Suprapubic skin (tissue), 4 donors: Measurements from ENCODE around the gene ZBTB48. TPM values are rescaled to one million over a fixed set of nuclear protein-coding genes. Genes with fewer than 3 reads are reported as not detected.

ENCODE experiments used
- DNase-seq, 2 donors: peaks; one replicate each; pipeline ENCODE4 v3.0.0-alpha.2; 2019; ENCODE audit warnings: low spot score in 2 of 2
- H3K27ac ChIP-seq: fragments of 200-600 bp; sonication (generic); one replicate; pipeline ENCODE4 v1.5.1; 2019
- H3K27me3 ChIP-seq: fragments of 200-600 bp; sonication (generic); one replicate; pipeline ENCODE4 v1.5.1; 2019
- H3K36me3 ChIP-seq: fragments of 200-600 bp; sonication (generic); one replicate; pipeline ENCODE4 v1.5.1; 2019
- H3K4me1 ChIP-seq: fragments of 200-600 bp; sonication (generic); one replicate; pipeline ENCODE4 v1.5.1; 2019
- H3K4me3 ChIP-seq: fragments of 200-600 bp; sonication (generic); one replicate; pipeline ENCODE4 v1.5.1; 2019; ENCODE audit warnings: mild to moderate bottlenecking
- H3K9me3 ChIP-seq: fragments of 200-600 bp; sonication (generic); one replicate; pipeline ENCODE4 v1.5.1; 2019
- CTCF ChIP-seq, 2 donors: fragments of 200-600 bp in 1 of 2; fragments of 450-650 bp in 1 of 2; sonication (generic) in 1 of 2; IDR thresholded peaks; one replicate each; pipeline ENCODE4 v1.5.1; 2016 to 2019; ENCODE audit warnings: antibody characterized with exemption in 2 of 2, mild to moderate bottlenecking in 1 of 2, moderate library complexity in 1 of 2
- EP300 ChIP-seq: sonication (generic); formaldehyde crosslinking; IDR thresholded peaks from one replicate; pipeline ENCODE4 v1.6.1; 2017; ENCODE audit warnings: antibody characterized with exemption
- POLR2A ChIP-seq, 2 donors: fragments of 450-650 bp; IDR thresholded peaks; one replicate each; pipeline ENCODE4 v1.6.1; 2017; ENCODE audit warnings: antibody characterized with exemption in 2 of 2, mild to moderate bottlenecking in 2 of 2, moderate library complexity in 2 of 2
- POLR2AphosphoS5 ChIP-seq, 3 donors: sonication (generic); formaldehyde crosslinking; IDR thresholded peaks; one replicate each; pipeline ENCODE4 v1.6.1; 2017; ENCODE audit warnings: antibody characterized with exemption in 3 of 3
- WGBS: methylation state at CpG from one replicate; pipeline ENCODE4 v1.1.5; 2018; 5-methylcytosine and 5-hydroxymethylcytosine counted together
- total RNA-seq, 4 donors: library from RNA; depleted of rRNA; stranded (reverse); fragments of >200 nt; gene quantifications; one replicate each; pipeline ENCODE4 v1.1.0, GENCODE V29; 2016

ZBTB48 gene
- total RNA-seq, 4 donors from 2014 or later, result 17.8 to 26.7 (median 21.6) TPM

DNA sequence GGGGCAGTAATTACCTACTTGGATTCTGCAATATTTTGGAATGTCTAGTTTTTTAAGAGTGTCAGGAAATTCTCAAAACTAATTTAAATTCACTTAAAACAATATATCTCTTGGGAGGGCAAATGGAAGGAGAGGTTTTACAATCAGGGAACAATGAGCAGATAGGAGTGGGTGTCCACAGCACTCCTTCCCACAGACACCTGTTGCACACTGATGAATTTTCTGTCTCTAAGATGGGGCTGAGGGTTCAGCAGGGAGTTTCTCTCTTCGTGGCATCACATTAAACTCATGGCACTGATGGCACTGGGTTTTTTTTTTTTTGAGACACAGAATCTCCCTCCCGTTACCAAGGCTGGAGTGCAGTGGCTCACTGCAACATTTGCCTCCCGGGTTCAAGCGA, 39.3 kb downstream of the ZBTB48 start:
- peaks cover 43% of the 10 kb centered on the region for H3K36me3 ChIP-seq
- no peak overlapping the region for H3K27ac ChIP-seq
- DNase-seq, result no peak
- peaks cover 13% of the 10 kb centered on the region for H3K4me1 ChIP-seq
- WGBS, result 94% methylated on average over 4 of the region's 4 CpGs
- H3K4me3 ChIP-seq, result no peak overlapping the region
- TF ChIP-seq POLR2A (IDR thresholded peaks at IDR 0.05) (no peak), POLR2AphosphoS5 (IDR thresholded peaks at IDR 0.05) (no peak), CTCF (IDR thresholded peaks at IDR 0.05) (no peak), EP300 (no peak)
- H3K9me3 ChIP-seq, result no peaks in the 10 kb centered on the region
- no peaks in the 10 kb centered on the region for H3K27me3 ChIP-seq

DNA sequence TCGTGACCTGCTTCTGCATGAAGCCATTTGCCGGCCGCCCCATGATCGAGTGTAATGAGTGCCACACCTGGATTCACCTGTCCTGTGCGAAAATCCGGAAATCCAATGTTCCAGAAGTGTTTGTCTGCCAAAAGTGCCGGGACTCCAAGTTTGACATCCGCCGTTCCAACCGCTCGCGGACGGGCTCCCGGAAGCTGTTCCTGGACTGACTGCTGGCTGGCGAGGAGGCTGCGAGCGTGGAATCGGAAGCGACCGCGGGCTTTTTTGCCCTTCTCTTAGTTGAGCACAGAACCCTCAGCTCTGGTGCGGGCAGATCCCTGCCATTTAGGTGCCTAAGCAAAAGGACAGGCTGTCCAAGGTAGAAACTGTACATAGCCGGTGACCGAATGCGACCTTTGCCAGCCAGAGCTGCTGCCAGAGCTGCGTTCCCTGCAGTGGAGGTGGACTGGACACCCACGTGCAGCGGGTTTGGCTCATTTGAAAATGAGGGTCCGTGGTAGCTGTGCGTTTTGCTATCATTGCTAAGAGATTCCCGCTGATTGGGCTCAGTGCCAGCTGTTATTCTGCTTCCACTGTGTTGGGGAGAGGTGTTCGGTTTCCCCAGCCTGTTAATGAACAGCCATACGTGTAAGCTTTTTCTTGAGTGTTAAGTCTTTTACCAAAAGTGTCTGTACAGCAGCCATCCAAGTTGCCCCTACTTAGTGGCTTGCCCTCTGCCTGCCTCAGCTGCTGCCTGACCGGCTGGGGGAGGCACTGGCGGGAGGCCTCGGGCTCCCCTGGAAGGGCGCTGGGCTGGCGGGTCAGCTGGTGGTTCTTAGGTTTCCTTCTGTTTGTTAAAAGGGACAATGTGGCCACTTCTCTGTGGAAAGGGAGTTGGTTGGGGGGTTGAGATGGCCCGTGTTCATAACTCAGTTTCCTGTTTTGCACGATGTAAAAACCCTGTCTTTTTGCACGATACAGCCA, 41.9 kb downstream of the ZBTB48 start:
- peaks cover 20% of the 10 kb centered on the region for H3K4me1 ChIP-seq
- TF ChIP-seq EP300, result no peak
- TF ChIP-seq POLR2AphosphoS5 (IDR thresholded peaks at IDR 0.05), result no peak
- TF ChIP-seq POLR2A (IDR thresholded peaks at IDR 0.05), result no peak
- no peak for TF ChIP-seq CTCF (IDR thresholded peaks at IDR 0.05)
- DNase-seq, result no peak
- 88% methylated on average over 35 of the region's 41 CpGs for WGBS
- H3K36me3 ChIP-seq, result peaks cover 43% of the 10 kb centered on the region
- H3K4me3 ChIP-seq, result no peak overlapping the region
- no peaks in the 10 kb centered on the region for H3K27me3 ChIP-seq
- H3K27ac ChIP-seq, result no peak overlapping the region
- H3K9me3 ChIP-seq, result no peaks in the 10 kb centered on the region

DNA sequence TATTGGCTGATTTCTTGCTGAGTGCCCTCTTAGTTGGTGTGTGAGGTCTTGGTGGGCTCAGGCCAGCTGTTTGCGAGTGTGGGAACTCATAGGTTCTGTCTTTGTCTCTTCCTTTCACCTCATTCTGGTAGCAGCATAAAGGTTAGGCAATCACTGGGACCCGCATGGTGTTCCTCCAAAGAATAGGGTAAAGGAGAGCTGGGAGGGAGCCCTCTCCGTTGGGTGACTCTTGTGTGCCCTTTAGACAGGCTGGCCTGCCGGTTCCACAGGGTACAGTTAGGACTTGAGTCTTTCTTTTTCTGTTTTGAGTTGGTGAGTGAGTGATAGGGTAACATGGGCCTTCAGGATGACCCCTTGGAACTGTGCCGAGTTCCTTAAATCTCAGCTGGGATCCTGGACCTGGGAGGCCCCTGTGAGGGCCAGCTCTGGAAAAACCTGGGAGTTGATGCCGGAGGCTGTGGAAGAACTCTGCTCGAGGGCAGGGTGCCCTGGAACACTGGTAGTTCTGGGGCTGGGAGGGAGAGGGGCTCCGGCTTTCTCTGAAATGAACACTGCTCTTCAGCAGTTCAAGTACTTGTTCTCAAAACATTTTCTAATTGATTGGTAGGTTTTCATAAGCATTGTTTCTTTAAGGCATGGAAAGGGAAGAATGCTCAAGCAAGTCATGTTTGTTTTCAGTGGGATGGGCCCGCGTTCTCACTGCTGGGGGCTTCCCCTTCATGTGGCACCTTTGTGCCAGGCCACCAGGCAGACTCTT, 42.8 kb downstream of the ZBTB48 start:
- H3K9me3 ChIP-seq, result no peaks in the 10 kb centered on the region
- no peak for DNase-seq
- H3K27me3 ChIP-seq, result no peaks in the 10 kb centered on the region
- TF ChIP-seq POLR2AphosphoS5 (IDR thresholded peaks at IDR 0.05) (no peak), EP300 (no peak), CTCF (IDR thresholded peaks at IDR 0.05) (no peak), POLR2A (IDR thresholded peaks at IDR 0.05) (no peak)
- WGBS, result 78% methylated on average over 10 of the region's 10 CpGs
- peaks cover 22% of the 10 kb centered on the region for H3K4me1 ChIP-seq
- no peak overlapping the region for H3K27ac ChIP-seq
- peaks cover 46% of the 10 kb centered on the region for H3K36me3 ChIP-seq
- H3K4me3 ChIP-seq, result no peak overlapping the region

GRCh38 chr1:6623269-6623965, 43.6 kb downstream of the ZBTB48 start:
- WGBS, result 60% methylated on average over 14 of the region's 14 CpGs
- no peak for DNase-seq
- H3K27ac ChIP-seq, result no peak overlapping the region
- no peak overlapping the region for H3K4me3 ChIP-seq
- H3K36me3 ChIP-seq, result peaks cover 50% of the 10 kb centered on the region
- peaks cover 22% of the 10 kb centered on the region for H3K4me1 ChIP-seq
- H3K9me3 ChIP-seq, result no peaks in the 10 kb centered on the region
- H3K27me3 ChIP-seq, result no peaks in the 10 kb centered on the region
- TF ChIP-seq POLR2AphosphoS5 (IDR thresholded peaks at IDR 0.05), result no peak
- TF ChIP-seq EP300, result no peak
- no peak for TF ChIP-seq CTCF (IDR thresholded peaks at IDR 0.05)
- no peak for TF ChIP-seq POLR2A (IDR thresholded peaks at IDR 0.05)
